Endodermal cell (in vitro differentiated cells): ENCODE results near the gene POLE3. TPM values are rescaled to one million over a fixed set of nuclear protein-coding genes. Genes with fewer than 3 reads are reported as not detected.

ENCODE experiments used
- DNase-seq: peaks from one replicate; pipeline ENCODE4 v3.0.0-alpha.2; 2017
- H3K27ac ChIP-seq: 2 replicates; pipeline ENCODE4 v1.5.1; 2013; ENCODE audit warnings: mild to moderate bottlenecking, low read depth, low read length, moderate library complexity
- H3K27me3 ChIP-seq: 2 replicates; pipeline ENCODE4 v1.6.1; 2013; ENCODE audit warnings: mild to moderate bottlenecking, low read length, moderate library complexity; ENCODE audit not compliant: insufficient read depth, control insufficient read depth, poor library complexity, severe bottlenecking
- H3K36me3 ChIP-seq: 2 replicates; pipeline ENCODE4 v1.7.0; 2013; ENCODE audit warnings: mild to moderate bottlenecking, low read length, moderate library complexity; ENCODE audit not compliant: control insufficient read depth, insufficient read depth
- H3K4me1 ChIP-seq: one replicate; pipeline ENCODE4 v1.7.0; 2013; ENCODE audit warnings: low read length; ENCODE audit not compliant: control insufficient read depth, insufficient read depth
- H3K4me3 ChIP-seq: 2 replicates; pipeline ENCODE4 v1.5.1; 2013; ENCODE audit warnings: mild to moderate bottlenecking, low read length, moderate library complexity
- H3K9ac ChIP-seq: 2 replicates; pipeline ENCODE4 v1.6.1; 2013; ENCODE audit warnings: mild to moderate bottlenecking, low read length, moderate library complexity; ENCODE audit not compliant: poor library complexity, severe bottlenecking; ENCODE audit errors: extremely low read depth
- H3K9me3 ChIP-seq: 2 replicates; pipeline ENCODE4 v1.6.1; 2013; ENCODE audit warnings: mild to moderate bottlenecking, low read length, moderate library complexity; ENCODE audit not compliant: control insufficient read depth
- H3K27ac Mint-ChIP-seq: 2 replicates; pipeline ENCODE4 v1.8.0; 2020; ENCODE audit warnings: mixed read lengths
- H3K27me3 Mint-ChIP-seq: 2 replicates; pipeline ENCODE4 v1.8.0; 2021; ENCODE audit warnings: mild to moderate bottlenecking, mixed read lengths; ENCODE audit not compliant: insufficient read depth
- H3K36me3 Mint-ChIP-seq: 2 replicates; pipeline ENCODE4 v1.8.0; 2020; ENCODE audit warnings: low read depth, mixed read lengths
- H3K4me1 Mint-ChIP-seq: 2 replicates; pipeline ENCODE4 v1.8.0; 2020; ENCODE audit warnings: mixed read lengths
- H3K4me3 Mint-ChIP-seq: 2 replicates; pipeline ENCODE4 v1.8.0; 2020; ENCODE audit warnings: mild to moderate bottlenecking, moderate library complexity, mixed read lengths
- H3K9me3 Mint-ChIP-seq: 2 replicates; pipeline ENCODE4 v1.8.0; 2020; ENCODE audit warnings: mild to moderate bottlenecking, mixed read lengths
- CTCF ChIP-seq: fragments of 200-600 bp; sonication (generic); conservative IDR thresholded peaks from 2 replicates; pipeline ENCODE4 v1.5.0; 2021; ENCODE audit warnings: antibody characterized with exemption, mild to moderate bottlenecking
- WGBS, 2 experiments: methylation state at CpG; one replicate each; pipeline versions ENCODE4 v1.1.5 to v1.1.7; 2013; ENCODE audit warnings: missing lambda C conversion rate in 2 of 2, mixed read lengths in 1 of 2; ENCODE audit not compliant: insufficient coverage in 1 of 2, insufficient read length in 1 of 2; 5-methylcytosine and 5-hydroxymethylcytosine counted together
- long read RNA-seq, 4 experiments: library from polyadenylated mRNA in 2 of 4; library from RNA in 1 of 4; library from capped mRNA in 1 of 4; stranded (forward) in 3 of 4; unstranded in 1 of 4; transcript quantifications; one replicate each; pipeline ENCODE4 v2.0.0, GENCODE V29; 2020 to 2021; ENCODE audit warnings: inconsistent platforms in 1 of 4
- polyA plus RNA-seq, 2 experiments: library from polyadenylated mRNA; stranded (reverse); fragments of 50-300 nt; gene quantifications; one replicate each; pipeline ENCODE4 v1.2.3, GENCODE V29; 2013
- total RNA-seq, 2 donors: library from RNA; stranded (reverse); fragmentation: NEBNext Ultra II Directional in 1 of 2; extraction: Animal tissue kit (Norgen Biotek cat#: 25700) in 1 of 2; gene quantifications; 2 replicates in 1 of 2; 3 replicates in 1 of 2; pipeline ENCODE4 v1.2.1, GENCODE V29; 2021

Gene POLE3
- 10 to 100 TPM; 36.5 to 45.6 TPM for total RNA-seq
- 71.6 TPM for polyA plus RNA-seq (2013, experiment 1 of 2)
- polyA plus RNA-seq (2013, experiment 2 of 2), result 64.7 TPM
- long read RNA-seq, experiment 1, partial matches to known transcripts, result 24 of 29 reads
- long read RNA-seq, experiment 1, other reads (novel, unspliced or antisense), result 1 of 29 reads
- long read RNA-seq, experiment 2, transcript POLE3-201 (4 exons, 2,109 nt), result major isoform, 69 of 80 reads
- long read RNA-seq, experiment 2, transcript POLE3-203 (3 exons, 455 nt), result minor isoform, 5 of 80 reads
- long read RNA-seq, experiment 2, partial matches to known transcripts, result 1 of 80 reads
- long read RNA-seq, experiment 2, other reads (novel, unspliced or antisense), result 3 of 80 reads
- long read RNA-seq, experiment 3, transcript POLE3-203 (3 exons, 455 nt), result minor isoform, 8 of 82 reads
- long read RNA-seq, experiment 3, transcript POLE3-201 (4 exons, 2,109 nt), result major isoform, 70 of 82 reads
- long read RNA-seq, experiment 3, partial matches to known transcripts, result 2 of 82 reads
- long read RNA-seq, experiment 3, other reads (novel, unspliced or antisense), result 0 of 82 reads
- long read RNA-seq, experiment 4, transcript POLE3-203 (3 exons, 455 nt), result minor isoform, 10 of 48 reads
- long read RNA-seq, experiment 4, transcript POLE3-201 (4 exons, 2,109 nt), result major isoform, 33 of 48 reads
- long read RNA-seq, experiment 4, partial matches to known transcripts, result 1 of 48 reads
- long read RNA-seq, experiment 4, other reads (novel, unspliced or antisense), result 3 of 48 reads

GRCh38 chr9:113410207-113410864 lies at the start of gene POLE3, which contains the start of gene C9orf43:
Gene POLE3, minus strand, starts transcription at chr9:113410675. Its CDS starts 382 bp downstream, at chr9:113410293.
Gene C9orf43, plus strand, starts transcription at chr9:113410747. Its CDS starts 2,747 bp downstream, at chr9:113413494.
- Histone ChIP-seq H3K9me3 (no peaks in the 10 kb centered on the region), H3K27me3 (no peaks in the 10 kb centered on the region), H3K4me1 (peaks cover 3% of the 10 kb centered on the region), H3K4me3 (peak within 1 kb of the TSS; percentile 89), H3K27ac (peak within 1 kb of the TSS; percentile 92), H3K36me3 (peaks cover 20% of the 10 kb centered on the region), H3K9ac (peak within 1 kb of the TSS; percentile 83)
- 0% methylated on average over 31 to 61 of the region's 61 CpGs for WGBS, 2 experiments
- Mint-ChIP-seq H3K9me3 (no peaks in the 10 kb centered on the region), H3K27me3 (no peaks in the 10 kb centered on the region), H3K4me1 (peaks cover 19% of the 10 kb centered on the region), H3K27ac (peak within 1 kb of the TSS; percentile 100), H3K36me3 (peaks cover 24% of the 10 kb centered on the region), H3K4me3 (peak within 1 kb of the TSS; percentile 98)
- no peak for TF ChIP-seq CTCF
- peak; percentile 98 for DNase-seq

- no peak for DNase-seq
- Histone ChIP-seq H3K9ac (no peak overlapping the region), H3K27me3 (no peaks in the 10 kb centered on the region), H3K9me3 (no peaks in the 10 kb centered on the region), H3K36me3 (no peaks in the 10 kb centered on the region), H3K27ac (peak overlapping the region; percentile 24), H3K4me3 (peak overlapping the region; percentile 46), H3K4me1 (peaks cover 12% of the 10 kb centered on the region)
- Mint-ChIP-seq H3K4me1 (peaks cover 19% of the 10 kb centered on the region), H3K27me3 (peaks cover 3% of the 10 kb centered on the region), H3K4me3 (no peak overlapping the region), H3K27ac (peak overlapping the region; percentile 98), H3K9me3 (no peaks in the 10 kb centered on the region), H3K36me3 (no peaks in the 10 kb centered on the region)
- 76 to 100% methylated on average over 1 to 2 of the region's 2 CpGs for WGBS, 2 experiments
- TF ChIP-seq CTCF, result no peak
Observed at GRCh38 chr9:113456235-113456634, 45.8 kb upstream of the POLE3 start.
